Heart left ventricle (tissue), 16 donors: Measurements from ENCODE around the gene RYR3. TPM values are rescaled to one million over a fixed set of nuclear protein-coding genes. Genes with fewer than 3 reads are reported as not detected.

Source experiments
- ATAC-seq, 4 donors: fragments of 200-7000 bp; cut with Tn5 transposase; one replicate each; pipeline ENCODE4 v1.9.1; 2020 to 2022; ENCODE audit warnings: moderate library complexity in 4 of 4, mild to moderate bottlenecking in 3 of 4, moderate number of reproducible peaks in 1 of 4
- DNase-seq, 5 donors: peaks; one replicate each; pipeline ENCODE4 v3.0.0-alpha.2; 2020
- H3K27ac ChIP-seq, 12 donors: fragments of 200-600 bp; sonication (generic) in 4 of 12; one replicate each; pipeline versions ENCODE4 v1.5.0 to v1.8.0; 2016 to 2022; ENCODE audit warnings: mild to moderate bottlenecking in 2 of 12
- H3K27me3 ChIP-seq, 9 donors: fragments of 200-600 bp; sonication (generic) in 2 of 9; one replicate each; pipeline versions ENCODE4 v1.5.1 to v1.8.0; 2016 to 2022; ENCODE audit warnings: mild to moderate bottlenecking in 3 of 9
- H3K36me3 ChIP-seq, 9 donors: fragments of 200-600 bp; sonication (generic) in 2 of 9; one replicate each; pipeline versions ENCODE4 v1.5.0 to v1.8.0; 2018 to 2022; ENCODE audit warnings: mild to moderate bottlenecking in 2 of 9
- H3K4me1 ChIP-seq, 12 donors: fragments of 200-600 bp; sonication (generic) in 4 of 12; one replicate each; pipeline versions ENCODE4 v1.5.0 to v1.8.0; 2016 to 2022; ENCODE audit warnings: mild to moderate bottlenecking in 3 of 12
- H3K4me3 ChIP-seq, 12 donors: fragments of 200-600 bp; sonication (generic) in 4 of 12; one replicate each; pipeline versions ENCODE4 v1.5.0 to v1.8.0; 2017 to 2022; ENCODE audit warnings: mild to moderate bottlenecking in 9 of 12, moderate library complexity in 4 of 12
- H3K9me3 ChIP-seq, 12 donors: fragments of 200-600 bp; sonication (generic) in 4 of 12; one replicate each; pipeline versions ENCODE4 v1.5.0 to v1.8.0; 2016 to 2022; ENCODE audit warnings: mild to moderate bottlenecking in 1 of 12
- CTCF ChIP-seq, 12 donors: fragments of 200-600 bp; sonication (generic) in 4 of 12; IDR thresholded peaks; one replicate each; pipeline versions ENCODE4 v1.5.0 to v1.8.0; 2018 to 2022; ENCODE audit warnings: antibody characterized with exemption in 12 of 12, mild to moderate bottlenecking in 5 of 12
- POLR2A ChIP-seq, 2 donors: fragments of 450-650 bp; IDR thresholded peaks; one replicate each; pipeline ENCODE4 v1.6.1; 2017; ENCODE audit warnings: antibody characterized with exemption in 2 of 2, mild to moderate bottlenecking in 2 of 2, moderate library complexity in 2 of 2
- WGBS, 4 donors: extraction: QIAGEN DNeasy Blood & Tissue Kit in 2 of 4; methylation state at CpG; one replicate each; pipeline versions ENCODE4 v1.1.5 to v1.1.7; 2013 to 2018; 5-methylcytosine and 5-hydroxymethylcytosine counted together
- intact Hi-C, 10 donors: fragments of 100-400 bp; cut with DNase I; formaldehyde crosslinking; loops; one replicate each; pipeline versions ENCODE4 v1.11.1 to v1.14.2; 2022
- polyA plus RNA-seq, 2 donors: library from polyadenylated mRNA; stranded (reverse); fragments of 200-250 nt; gene quantifications; one replicate each; pipeline ENCODE4 v1.2.3, GENCODE V29; 2013
- total RNA-seq, 9 donors: library from RNA; depleted of rRNA in 2 of 9; stranded (reverse); fragments of >200 nt in 2 of 9; fragmentation: NEBNext Ultra II Directional in 3 of 9; extraction: Animal tissue kit (Norgen Biotek cat#: 25700) in 3 of 9; gene quantifications; one replicate each; pipeline versions ENCODE4 v1.1.0 to v1.2.4, GENCODE V29; 2016 to 2023
- donor health status: ischemic (EF 13 %, LVEDD 7.1; RV severe dilation, severe dysfunction).
- donor health status: healthy with polysubstance abuse.
- donor health status: DM: no; HTN: yes; CAD: no.
- donor health status: DM: no; HTN: no; CAD: no.
- donor health status: ischemic (EF 25% LVEDD 6.9; RV normal size, moderate dysfunction).
- donor health status: ischemic (EF 25% LVEDD 5.7; RV mildly dilated, moderate dysfunction).
- donor health status: healthy.
- donor health status: DM: yes; HTN: yes; CAD: no.
- donor health status: ischemic (EF 35%, LVEDD 5.7; RV mildly dilated, moderate dysfunction).
- donor health status: nonischemic (EF 11% LVEDD 7.7; RV severe dilation, severe dysfunction).
- donor health status: DM: yes; HTN: yes; CAD: no.
- donor health status: PGD.
- donor health status: ischemic (EF 29% LVEDD 5.4; RV normal size, mild dysfunction).
- donor health status: nonischemic (EF 23%, LVEDD 6.1; RV moderate dilation, normal function).

RYR3 gene
- total and polyA plus RNA-seq, 11 donors, result 0.01 to 0.35 (median 0.23) TPM; not detected in 2

- Histone ChIP-seq H3K27me3 (no peaks in the 10 kb centered on the region), H3K36me3 (no peaks in the 10 kb centered on the region), H3K9me3 (no peaks in the 10 kb centered on the region), H3K4me3 (no peak overlapping the region), H3K4me1 (peaks cover 0 to 3% (median 0%) of the 10 kb centered on the region in 12 donors), H3K27ac (no peak overlapping the region)
- WGBS, 4 donors, result 91 to 95% (median 93%) methylated on average over 3 of the region's 3 CpGs
- intact Hi-C loops, result no loop called here
- TF ChIP-seq POLR2A (IDR thresholded peaks at IDR 0.05), result no peak
- TF ChIP-seq CTCF (IDR thresholded peaks at IDR 0.05), result no peak
- no peak for ATAC-seq
- no peak for DNase-seq
These were observed 529.8 kb downstream of the RYR3 start for GRCh38 chr15:33840615-33841014.

- H3K4me3 ChIP-seq, result no peak overlapping the region
- H3K27me3 ChIP-seq, result no peaks in the 10 kb centered on the region
- ATAC-seq (no peak), DNase-seq (no peak)
- intact Hi-C loops, result no loop called here
- no peaks in the 10 kb centered on the region for H3K9me3 ChIP-seq
- H3K36me3 ChIP-seq, result no peaks in the 10 kb centered on the region
- TF ChIP-seq CTCF (IDR thresholded peaks at IDR 0.05), result no peak
- no peak for TF ChIP-seq POLR2A (IDR thresholded peaks at IDR 0.05)
- H3K27ac ChIP-seq, result no peak overlapping the region
- no peaks in the 10 kb centered on the region for H3K4me1 ChIP-seq
- WGBS, 4 donors, result 80 to 88% (median 87%) methylated on average over 4 of the region's 4 CpGs
These were observed 533.4 kb downstream of the RYR3 start for GRCh38 chr15:33844186-33844585.

- Histone ChIP-seq H3K27ac (no peak overlapping the region), H3K4me3 (no peak overlapping the region), H3K27me3 (no peaks in the 10 kb centered on the region), H3K4me1 (no peaks in the 10 kb centered on the region), H3K36me3 (no peaks in the 10 kb centered on the region), H3K9me3 (no peaks in the 10 kb centered on the region)
- no peak for DNase-seq
- no peak for ATAC-seq
- intact Hi-C loops, result no loop called here
- 87 to 93% (median 91%) methylated on average over 4 of the region's 4 CpGs for WGBS, 4 donors
- TF ChIP-seq POLR2A (IDR thresholded peaks at IDR 0.05) (no peak), CTCF (IDR thresholded peaks at IDR 0.05) (no peak)
These were observed 533.8 kb downstream of the RYR3 start for GRCh38 chr15:33844597-33844996.

- no peaks in the 10 kb centered on the region for H3K27me3 ChIP-seq
- DNase-seq (no peak), ATAC-seq (no peak)
- no peak overlapping the region for H3K4me3 ChIP-seq
- H3K9me3 ChIP-seq, result no peaks in the 10 kb centered on the region
- H3K4me1 ChIP-seq, result no peaks in the 10 kb centered on the region
- H3K36me3 ChIP-seq, result no peaks in the 10 kb centered on the region
- H3K27ac ChIP-seq, result no peak overlapping the region
- intact Hi-C loops, result no loop called here
- 83 to 97% (median 94%) methylated on average over 2 of the region's 2 CpGs for WGBS, 4 donors
- TF ChIP-seq CTCF (IDR thresholded peaks at IDR 0.05), result no peak
- TF ChIP-seq POLR2A (IDR thresholded peaks at IDR 0.05), result no peak
These were observed 535.4 kb downstream of the RYR3 start for GRCh38 chr15:33846142-33846541.
